Left renal pelvis (tissue), 4 donors: ENCODE results near the gene PTPRE. TPM values are rescaled to one million over a fixed set of nuclear protein-coding genes. Genes with fewer than 3 reads are reported as not detected.

Source experiments
- DNase-seq, 4 donors: peaks; one replicate each; pipeline ENCODE4 v3.0.0-alpha.2; 2013; ENCODE audit warnings: low read depth in 4 of 4, low spot score in 3 of 4
- polyA plus RNA-seq, 4 donors: library from polyadenylated mRNA; unstranded; fragments of 120-200 nt; gene quantifications; one replicate each; pipeline ENCODE4 v1.2.1, GENCODE V29; 2013; ENCODE audit not compliant: insufficient read length in 4 of 4

The PTPRE gene
- polyA plus RNA-seq, 4 donors, result 4.0 to 8.0 (median 6.6) TPM

DNA sequence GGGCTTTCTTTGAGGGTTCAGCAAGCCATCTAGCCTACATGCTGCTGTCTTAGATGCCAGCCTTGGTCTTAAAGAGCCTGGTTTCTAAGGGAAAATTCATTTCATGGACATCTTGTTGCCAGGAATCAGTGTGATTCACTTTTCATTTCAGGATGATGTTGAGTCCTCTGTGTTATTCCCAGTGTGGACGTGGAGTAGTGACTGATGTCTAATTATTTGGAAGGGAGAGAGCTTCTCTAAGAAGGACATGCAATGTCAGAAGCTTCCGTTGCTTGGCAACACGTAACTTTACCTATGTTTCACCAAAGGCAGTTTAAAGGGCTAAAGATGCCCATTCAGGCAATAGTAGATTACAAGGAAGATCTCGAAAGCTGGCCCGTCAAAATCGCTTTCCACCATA is 89.0 kb downstream of the PTPRE start:
- no peak for DNase-seq

GRCh38 chr10:127996586-127996985 is 89.7 kb downstream of the PTPRE start:
- DNase-seq, result no peak

DNA sequence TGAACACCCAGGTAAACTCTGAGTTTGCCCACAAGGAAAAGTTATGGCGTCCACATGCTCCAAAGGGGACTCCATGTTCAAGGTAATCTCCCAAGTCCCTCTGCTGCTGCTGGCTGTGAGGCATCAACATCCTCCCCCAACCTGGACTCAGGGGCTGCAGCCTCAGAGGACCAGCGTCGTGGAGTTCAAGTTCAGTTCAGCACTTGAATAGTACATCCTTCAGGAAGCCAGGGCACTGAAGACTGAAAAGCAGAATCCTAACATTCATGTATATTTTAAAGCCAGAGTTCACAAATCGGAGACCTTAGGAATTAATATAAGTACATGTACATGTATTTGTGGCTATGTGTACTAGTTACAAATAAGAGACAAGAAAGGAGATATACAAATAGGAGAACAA is 90.4 kb downstream of the PTPRE start:
- no peak for DNase-seq

DNA sequence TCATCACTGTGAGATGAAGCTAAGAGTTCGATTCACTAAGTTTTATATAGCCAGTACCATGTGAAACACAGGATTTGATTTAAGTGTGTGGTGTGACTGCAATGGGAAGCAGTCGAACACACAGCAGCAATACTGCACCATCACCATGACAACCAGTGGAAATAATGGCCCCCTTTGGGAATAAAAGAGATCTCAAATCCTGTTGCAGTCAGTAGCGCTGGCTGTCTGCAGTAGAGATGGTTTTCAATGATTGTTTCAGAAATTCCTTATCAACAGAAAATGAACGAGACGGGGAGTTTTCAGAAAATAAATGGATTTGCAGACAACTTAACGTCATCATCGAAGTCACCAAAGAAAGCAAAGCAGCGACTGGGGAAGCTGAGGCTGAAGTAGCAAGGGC is 91.0 kb downstream of the PTPRE start:
- DNase-seq, result peak in 1 of 4 donors; percentile 42

GRCh38 chr10:127998501-127999144 is 91.7 kb downstream of the PTPRE start:
- no peak for DNase-seq

- DNase-seq, result no peak
Measured at GRCh38 chr10:127999297-128000129, 92.6 kb downstream of the PTPRE start.

GRCh38 chr10:128000471-128001362 is 93.8 kb downstream of the PTPRE start:
- DNase-seq, result no peak

GRCh38 chr10:128001363-128001745 is 94.5 kb downstream of the PTPRE start:
- DNase-seq, result no peak

GRCh38 chr10:128001849-128002248 is 94.9 kb downstream of the PTPRE start:
- DNase-seq, result no peak

GRCh38 chr10:128003521-128003920 is 96.6 kb downstream of the PTPRE start:
- DNase-seq, result no peak

DNA sequence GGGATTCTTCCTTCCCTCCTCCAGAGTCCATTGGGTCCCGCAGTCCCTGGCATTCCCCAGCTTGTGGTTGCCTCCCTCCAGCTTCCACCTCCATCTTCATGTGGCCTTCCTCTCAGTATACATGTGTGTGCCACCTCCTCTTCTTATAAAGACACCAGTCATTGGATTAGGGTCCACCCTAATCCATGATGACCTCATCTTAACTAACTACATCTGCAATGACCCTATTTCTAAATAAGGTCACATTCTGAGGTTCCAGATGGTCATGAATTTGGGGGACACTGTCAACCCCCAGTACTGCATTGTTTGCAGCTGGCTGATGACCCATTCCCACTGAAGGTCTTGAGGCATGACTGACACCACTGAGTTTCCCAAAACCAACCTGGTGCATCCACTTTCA is 99.0 kb downstream of the PTPRE start:
- no peak for DNase-seq

DNA sequence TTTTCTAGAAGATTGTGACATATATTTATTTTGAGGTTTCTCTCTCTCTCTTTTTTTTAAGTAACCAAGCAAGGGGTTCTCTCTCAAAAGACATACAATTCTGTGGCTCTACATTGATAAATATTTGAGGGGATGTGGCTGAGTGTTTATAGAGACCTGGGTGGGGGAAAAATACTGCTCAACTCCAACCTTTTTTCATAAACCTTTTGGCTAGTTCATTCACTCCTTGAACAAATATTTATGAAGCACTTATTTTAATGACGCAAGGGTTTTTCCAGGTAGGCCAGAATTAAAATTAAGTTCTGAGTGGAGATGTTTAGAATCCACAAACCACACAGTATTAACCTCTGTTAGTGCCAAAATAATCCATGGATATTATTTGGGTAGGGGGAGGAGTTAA is 100.2 kb downstream of the PTPRE start:
- no peak for DNase-seq

- DNase-seq, result no peak
Measured at GRCh38 chr10:128007971-128008370, 101.1 kb downstream of the PTPRE start.

- no peak for DNase-seq
Measured at GRCh38 chr10:128008521-128009250, 101.8 kb downstream of the PTPRE start.

DNA sequence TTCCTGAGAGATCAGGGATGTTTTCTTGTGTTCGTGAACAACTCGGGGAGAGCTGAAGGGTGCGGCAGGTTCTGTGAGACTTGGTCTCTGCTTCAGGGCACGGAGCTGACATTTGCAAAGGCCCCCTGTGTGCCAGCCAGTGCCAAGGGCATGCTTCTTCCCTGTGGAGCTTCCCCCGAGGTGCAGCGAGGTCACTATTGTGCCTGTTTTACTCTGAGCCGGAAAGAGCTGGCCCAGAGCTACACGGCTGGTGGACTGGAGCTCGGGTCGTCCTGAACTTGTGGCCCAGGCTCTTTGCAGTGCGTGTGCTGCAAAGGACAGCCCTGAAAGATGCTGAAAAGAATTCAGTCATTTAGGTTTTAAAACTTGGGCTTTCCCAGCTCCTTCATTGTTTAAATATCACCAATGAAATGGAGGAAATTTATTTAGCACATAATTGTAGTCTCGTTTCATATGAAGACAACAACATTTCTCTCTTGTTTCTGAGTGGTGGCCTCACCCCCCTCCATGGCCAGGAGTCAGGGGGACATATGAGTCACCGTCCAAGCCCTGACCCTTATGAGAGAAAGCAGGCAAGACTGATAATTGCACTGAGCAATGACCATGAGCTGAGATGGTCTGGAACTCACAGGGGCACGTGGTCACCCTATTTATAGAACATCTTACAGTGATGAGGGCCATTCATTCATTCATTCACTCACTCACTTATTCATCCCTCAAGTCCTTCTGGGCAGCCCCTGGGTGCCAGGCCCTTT is 102.6 kb downstream of the PTPRE start:
- DNase-seq, result no peak

DNA sequence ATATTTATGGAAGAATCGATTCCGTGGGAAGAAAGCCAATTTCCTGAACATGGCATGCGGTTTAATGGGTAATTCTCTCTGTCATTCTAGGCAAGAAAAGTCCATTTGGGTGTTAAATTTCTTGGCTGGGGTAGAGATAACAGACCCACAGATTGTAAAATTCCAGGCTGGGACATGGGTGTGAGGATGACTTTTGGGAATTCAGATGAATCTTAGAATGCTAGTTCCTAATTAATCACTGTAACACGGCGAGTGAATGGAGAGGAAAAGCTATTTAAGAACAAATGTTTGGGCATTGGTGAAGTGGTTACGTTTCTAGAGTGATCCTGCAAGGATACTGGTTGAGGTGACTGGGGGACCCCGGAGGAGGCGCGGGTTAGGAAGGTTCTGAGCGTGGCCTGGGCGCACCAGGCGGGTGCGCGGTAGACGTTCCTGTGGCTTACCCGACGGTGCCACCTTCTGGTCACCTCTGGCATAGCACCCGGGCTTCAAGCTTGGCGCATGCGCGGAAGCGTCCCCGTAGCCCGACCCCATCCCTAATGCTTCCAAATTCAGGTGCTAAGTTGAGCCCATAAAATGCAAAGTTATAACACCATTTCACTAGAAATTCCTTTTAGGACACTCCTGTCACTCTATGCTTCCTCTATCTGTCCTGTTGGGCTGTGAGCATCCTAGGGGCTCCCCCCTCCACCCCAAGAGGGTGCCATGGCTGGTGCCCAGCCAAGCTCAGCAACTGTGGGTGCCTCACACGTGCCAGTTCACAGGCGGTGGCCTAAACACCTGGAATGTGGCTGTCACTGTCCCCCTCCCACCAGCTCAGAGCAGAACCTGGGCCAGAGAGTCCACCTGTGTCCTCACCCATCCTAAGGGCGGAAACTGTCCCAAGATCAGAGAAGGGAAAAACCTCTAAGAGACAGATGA is 104.4 kb downstream of the PTPRE start:
- DNase-seq, result peak in 2 of 4 donors; percentile 36 to 42

- DNase-seq, result no peak
Measured at GRCh38 chr10:128013626-128014025, 106.7 kb downstream of the PTPRE start.

DNA sequence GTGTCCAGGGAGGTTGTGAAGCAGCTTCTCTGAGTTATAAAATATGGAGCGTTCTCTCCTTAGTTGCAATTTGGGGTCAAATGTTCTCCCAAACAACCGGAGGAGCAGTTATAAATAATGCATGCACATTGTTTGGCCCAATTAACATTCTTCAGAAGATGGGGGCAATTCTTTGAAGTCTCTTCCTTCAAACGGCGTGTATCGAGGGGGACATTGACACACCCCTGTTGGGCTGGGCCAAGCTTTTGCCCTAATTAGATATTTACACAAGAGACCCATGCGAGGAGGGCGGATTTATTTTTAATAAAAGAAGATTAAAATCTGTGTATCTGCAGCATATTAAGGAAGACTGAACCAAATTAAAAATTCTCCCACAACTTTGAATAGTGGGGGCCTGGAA is 107.3 kb downstream of the PTPRE start:
- DNase-seq, result no peak
